ENCODE results near the gene PTPRN2.

The PTPRN2 gene

GRCh38 chr7:157590526-157590925 lies 997.1 kb downstream of the PTPRN2 start:
- POLR2A ChIA-PET: no interaction called here

GRCh38 chr7:157589680-157590079 lies 997.9 kb downstream of the PTPRN2 start:
- POLR2A ChIA-PET: no interaction called here
- TF ChIP-seq FOXA1 (IDR thresholded peaks at IDR 0.05): no peak
- no peak for TF ChIP-seq HDGF (IDR thresholded peaks at IDR 0.05; ENCODE audit: borderline replicate concordance)
- TF ChIP-seq BHLHE40 (IDR thresholded peaks at IDR 0.05; ENCODE audit: borderline replicate concordance): no peak
- TF ChIP-seq SUZ12 (IDR thresholded peaks at IDR 0.05): no peak
- no peak for TF ChIP-seq L3MBTL2 (conservative IDR thresholded peaks at IDR 0.05)
- no peak for TF ChIP-seq ZNF384 (IDR thresholded peaks at IDR 0.05)
- CTCF ChIA-PET: no interaction called here
- no peak for DNase-seq (ENCODE audit: extremely low spot score)

More at GRCh38 chr7:157590526-157590925, 997.1 kb downstream of the PTPRN2 start:
- TF ChIP-seq HDGF (IDR thresholded peaks at IDR 0.05; ENCODE audit: borderline replicate concordance): no peak
- no peak for TF ChIP-seq L3MBTL2 (conservative IDR thresholded peaks at IDR 0.05)
- TF ChIP-seq LEF1 (IDR thresholded peaks at IDR 0.05; ENCODE audit: borderline replicate concordance): no peak
- no peak for TF ChIP-seq FOXK2 (IDR thresholded peaks at IDR 0.05)
- no peak for TF ChIP-seq FOXA1 (IDR thresholded peaks at IDR 0.05)
- TF ChIP-seq FOXM1 (IDR thresholded peaks at IDR 0.05; ENCODE audit: borderline replicate concordance): no peak
- no peak for TF ChIP-seq SP1 (IDR thresholded peaks at IDR 0.05)
- TF ChIP-seq TARDBP (IDR thresholded peaks at IDR 0.05): no peak
- TF ChIP-seq PKNOX1 (IDR thresholded peaks at IDR 0.05): no peak
- no peak for TF ChIP-seq BHLHE40 (IDR thresholded peaks at IDR 0.05; ENCODE audit: borderline replicate concordance)
- TF ChIP-seq ELF4 (IDR thresholded peaks at IDR 0.05): no peak
- no peak for TF ChIP-seq NFRKB (IDR thresholded peaks at IDR 0.05)
- no peak for TF ChIP-seq ARNT (IDR thresholded peaks at IDR 0.05)
- TF ChIP-seq CTBP1 (IDR thresholded peaks at IDR 0.05; ENCODE audit: borderline replicate concordance): no peak
- no peak for TF ChIP-seq ZNF384 (IDR thresholded peaks at IDR 0.05)
- TF ChIP-seq SUZ12 (IDR thresholded peaks at IDR 0.05): no peak
- CTCF ChIA-PET: no interaction called here
- no peak for DNase-seq (ENCODE audit: extremely low spot score)

GRCh38 chr7:157587805-157588560 lies 999.6 kb downstream of the PTPRN2 start:
- TF ChIP-seq SP1 (IDR thresholded peaks at IDR 0.05) (no peak), NFRKB (IDR thresholded peaks at IDR 0.05) (no peak), LEF1 (IDR thresholded peaks at IDR 0.05; ENCODE audit: borderline replicate concordance) (no peak), TARDBP (IDR thresholded peaks at IDR 0.05) (no peak), PKNOX1 (IDR thresholded peaks at IDR 0.05) (no peak), FOXK2 (IDR thresholded peaks at IDR 0.05) (no peak), FOXA1 (IDR thresholded peaks at IDR 0.05) (no peak), ELF4 (IDR thresholded peaks at IDR 0.05) (no peak), ZNF384 (IDR thresholded peaks at IDR 0.05) (no peak), BHLHE40 (IDR thresholded peaks at IDR 0.05; ENCODE audit: borderline replicate concordance) (no peak), L3MBTL2 (conservative IDR thresholded peaks at IDR 0.05) (no peak), HDGF (IDR thresholded peaks at IDR 0.05; ENCODE audit: borderline replicate concordance) (no peak), SUZ12 (IDR thresholded peaks at IDR 0.05) (no peak), CTBP1 (IDR thresholded peaks at IDR 0.05; ENCODE audit: borderline replicate concordance) (no peak), FOXM1 (IDR thresholded peaks at IDR 0.05; ENCODE audit: borderline replicate concordance) (no peak), ARNT (IDR thresholded peaks at IDR 0.05) (no peak)
- ChIA-PET CTCF (no interaction called here), POLR2A (no interaction called here)
- DNase-seq (ENCODE audit: extremely low spot score): no peak

- POLR2A ChIA-PET: no interaction called here
- CTCF ChIA-PET: no interaction called here
- DNase-seq (ENCODE audit: extremely low spot score): no peak
- TF ChIP-seq ELF4 (IDR thresholded peaks at IDR 0.05) (no peak), L3MBTL2 (conservative IDR thresholded peaks at IDR 0.05) (no peak), FOXK2 (IDR thresholded peaks at IDR 0.05) (no peak), FOXM1 (IDR thresholded peaks at IDR 0.05; ENCODE audit: borderline replicate concordance) (no peak), FOXA1 (IDR thresholded peaks at IDR 0.05) (no peak), ARNT (IDR thresholded peaks at IDR 0.05) (no peak), LEF1 (IDR thresholded peaks at IDR 0.05; ENCODE audit: borderline replicate concordance) (no peak), SUZ12 (IDR thresholded peaks at IDR 0.05) (no peak), CTBP1 (IDR thresholded peaks at IDR 0.05; ENCODE audit: borderline replicate concordance) (no peak), BHLHE40 (IDR thresholded peaks at IDR 0.05; ENCODE audit: borderline replicate concordance) (no peak), SP1 (IDR thresholded peaks at IDR 0.05) (no peak), PKNOX1 (IDR thresholded peaks at IDR 0.05) (no peak), HDGF (IDR thresholded peaks at IDR 0.05; ENCODE audit: borderline replicate concordance) (no peak), NFRKB (IDR thresholded peaks at IDR 0.05) (no peak), ZNF384 (IDR thresholded peaks at IDR 0.05) (no peak), TARDBP (IDR thresholded peaks at IDR 0.05) (no peak)
These were observed 1000.4 kb downstream of the PTPRN2 start for GRCh38 chr7:157587051-157587804.

DNA sequence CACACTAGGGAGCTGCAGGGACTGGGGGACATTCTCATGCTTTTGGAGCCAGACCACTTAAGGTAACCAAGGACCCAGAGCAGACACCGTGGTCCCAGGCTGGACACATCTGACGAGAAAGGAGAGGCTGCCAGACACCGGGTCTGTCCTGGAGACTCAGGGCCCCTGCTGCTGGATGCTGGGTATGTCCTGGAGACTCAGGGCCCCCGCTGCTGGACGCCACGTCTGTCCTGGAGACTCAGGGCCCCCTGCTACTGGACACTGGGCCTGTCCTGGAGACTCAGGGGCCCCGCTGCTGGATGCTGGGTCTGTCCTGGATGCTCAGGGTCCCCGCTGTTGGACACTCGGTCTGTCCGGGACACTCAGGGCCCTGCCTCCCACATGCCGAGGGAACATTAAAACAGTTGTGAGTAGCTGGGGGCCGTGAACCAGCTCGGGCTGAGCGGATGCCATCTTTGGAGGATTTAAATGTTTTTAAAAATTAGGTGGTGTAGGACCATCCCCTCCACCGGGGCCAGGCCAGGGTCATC lies 1001.1 kb downstream of the PTPRN2 start:
- DNase-seq (ENCODE audit: extremely low spot score): no peak
- TF ChIP-seq BHLHE40 (IDR thresholded peaks at IDR 0.05; ENCODE audit: borderline replicate concordance) (no peak), SP1 (IDR thresholded peaks at IDR 0.05) (no peak), L3MBTL2 (conservative IDR thresholded peaks at IDR 0.05) (no peak), HDGF (IDR thresholded peaks at IDR 0.05; ENCODE audit: borderline replicate concordance) (no peak), ARNT (IDR thresholded peaks at IDR 0.05) (no peak), FOXA1 (IDR thresholded peaks at IDR 0.05) (no peak), FOXK2 (IDR thresholded peaks at IDR 0.05) (no peak), SUZ12 (IDR thresholded peaks at IDR 0.05) (no peak), NFRKB (IDR thresholded peaks at IDR 0.05) (no peak), CTBP1 (IDR thresholded peaks at IDR 0.05; ENCODE audit: borderline replicate concordance) (no peak)
- ChIA-PET POLR2A (no interaction called here), CTCF (no interaction called here)
